ENCODE measurements around the gene TRAF2.
A peak's percentile ranks its signal among the peaks of the same experiment; 100 is the strongest.

The TRAF2 gene

GRCh38 chr9:136944212-136944518, 57.8 kb downstream of the TRAF2 start:
- no peak for TF ChIP-seq MYC (IDR thresholded peaks at IDR 0.05; ENCODE audit: low read depth, low read length)
- no peak for DNase-seq (ENCODE audit: low read depth)
- H3K4me3 ChIP-seq (ENCODE audit: low read depth, low read length), result peak overlapping the region; percentile 69

DNA sequence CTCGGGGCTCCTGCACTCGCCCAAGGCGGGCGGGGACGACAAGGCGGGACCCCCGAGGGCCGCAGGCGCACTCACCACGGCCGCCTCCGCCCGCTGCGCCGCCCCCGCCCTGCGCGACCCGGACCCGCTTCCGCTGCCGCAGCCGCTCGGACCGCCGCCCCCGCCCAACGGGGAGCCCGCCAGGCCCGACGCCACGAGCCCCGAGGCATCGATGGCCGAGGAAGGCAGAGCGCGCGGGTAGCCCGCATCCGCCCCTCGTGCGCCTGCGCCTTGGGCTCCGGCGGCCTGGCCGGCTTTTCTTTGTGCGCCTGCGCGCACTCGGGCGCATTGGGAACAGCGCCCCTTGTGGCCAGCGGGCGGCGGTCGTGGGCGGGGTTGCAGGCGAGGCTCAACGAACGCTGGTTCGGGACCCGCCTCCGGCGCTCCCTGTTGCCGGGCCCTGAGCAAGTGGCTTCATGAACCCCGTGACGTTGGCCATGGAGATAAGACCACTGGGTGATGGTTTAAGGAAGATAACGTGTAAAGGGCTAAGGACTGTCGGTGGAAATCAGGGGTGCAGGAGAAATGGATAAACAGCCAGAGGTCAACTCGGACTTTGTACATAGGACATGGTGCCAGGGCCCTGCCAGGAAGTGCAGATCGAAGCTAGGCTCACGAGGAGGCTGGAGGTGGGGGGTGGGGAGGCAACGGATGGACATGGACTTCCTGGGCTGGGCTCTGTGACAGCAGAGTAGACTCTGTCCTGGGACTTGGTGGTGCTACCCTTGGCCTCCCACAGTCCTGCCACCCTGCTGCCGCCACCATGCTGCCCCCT, 58.4 kb downstream of the TRAF2 start, which contains the start of the genes C8G and FBXW5:
C8G (plus strand) TSS at position 725 of the 814 bp plus-strand sequence; CDS start at position 803, 78 bp downstream.
FBXW5 (minus strand) TSS at position 220 of the 814 bp plus-strand sequence. CDS start 655 bp downstream, outside the sequence.
- H3K4me3 ChIP-seq (ENCODE audit: low read depth, low read length), result peak within 1 kb of the TSS; percentile 69
- TF ChIP-seq, protein P1, sequence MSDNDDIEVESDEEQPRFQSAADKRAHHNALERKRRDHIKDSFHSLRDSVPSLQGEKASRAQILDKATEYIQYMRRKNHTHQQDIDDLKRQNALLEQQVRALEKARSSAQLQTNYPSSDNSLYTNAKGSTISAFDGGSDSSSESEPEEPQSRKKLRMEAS (IDR thresholded peaks at IDR 0.05; ENCODE audit: low read depth, low read length), result peak; percentile 70
- TF ChIP-seq MYC (IDR thresholded peaks at IDR 0.05; ENCODE audit: low read depth, low read length), result peak; percentile 67
- peak; percentile 55 for TF ChIP-seq POLR2A (IDR thresholded peaks at IDR 0.05; ENCODE audit: extremely low read depth, insufficient read length)
- TF ChIP-seq, protein P2, sequence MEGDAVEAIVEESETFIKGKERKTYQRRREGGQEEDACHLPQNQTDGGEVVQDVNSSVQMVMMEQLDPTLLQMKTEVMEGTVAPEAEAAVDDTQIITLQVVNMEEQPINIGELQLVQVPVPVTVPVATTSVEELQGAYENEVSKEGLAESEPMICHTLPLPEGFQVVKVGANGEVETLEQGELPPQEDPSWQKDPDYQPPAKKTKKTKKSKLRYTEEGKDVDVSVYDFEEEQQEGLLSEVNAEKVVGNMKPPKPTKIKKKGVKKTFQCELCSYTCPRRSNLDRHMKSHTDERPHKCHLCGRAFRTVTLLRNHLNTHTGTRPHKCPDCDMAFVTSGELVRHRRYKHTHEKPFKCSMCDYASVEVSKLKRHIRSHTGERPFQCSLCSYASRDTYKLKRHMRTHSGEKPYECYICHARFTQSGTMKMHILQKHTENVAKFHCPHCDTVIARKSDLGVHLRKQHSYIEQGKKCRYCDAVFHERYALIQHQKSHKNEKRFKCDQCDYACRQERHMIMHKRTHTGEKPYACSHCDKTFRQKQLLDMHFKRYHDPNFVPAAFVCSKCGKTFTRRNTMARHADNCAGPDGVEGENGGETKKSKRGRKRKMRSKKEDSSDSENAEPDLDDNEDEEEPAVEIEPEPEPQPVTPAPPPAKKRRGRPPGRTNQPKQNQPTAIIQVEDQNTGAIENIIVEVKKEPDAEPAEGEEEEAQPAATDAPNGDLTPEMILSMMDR (IDR thresholded peaks at IDR 0.05; ENCODE audit: low read depth, low read length), result peak; percentile 69
- DNase-seq (ENCODE audit: low read depth), result peak; percentile 94

DNA sequence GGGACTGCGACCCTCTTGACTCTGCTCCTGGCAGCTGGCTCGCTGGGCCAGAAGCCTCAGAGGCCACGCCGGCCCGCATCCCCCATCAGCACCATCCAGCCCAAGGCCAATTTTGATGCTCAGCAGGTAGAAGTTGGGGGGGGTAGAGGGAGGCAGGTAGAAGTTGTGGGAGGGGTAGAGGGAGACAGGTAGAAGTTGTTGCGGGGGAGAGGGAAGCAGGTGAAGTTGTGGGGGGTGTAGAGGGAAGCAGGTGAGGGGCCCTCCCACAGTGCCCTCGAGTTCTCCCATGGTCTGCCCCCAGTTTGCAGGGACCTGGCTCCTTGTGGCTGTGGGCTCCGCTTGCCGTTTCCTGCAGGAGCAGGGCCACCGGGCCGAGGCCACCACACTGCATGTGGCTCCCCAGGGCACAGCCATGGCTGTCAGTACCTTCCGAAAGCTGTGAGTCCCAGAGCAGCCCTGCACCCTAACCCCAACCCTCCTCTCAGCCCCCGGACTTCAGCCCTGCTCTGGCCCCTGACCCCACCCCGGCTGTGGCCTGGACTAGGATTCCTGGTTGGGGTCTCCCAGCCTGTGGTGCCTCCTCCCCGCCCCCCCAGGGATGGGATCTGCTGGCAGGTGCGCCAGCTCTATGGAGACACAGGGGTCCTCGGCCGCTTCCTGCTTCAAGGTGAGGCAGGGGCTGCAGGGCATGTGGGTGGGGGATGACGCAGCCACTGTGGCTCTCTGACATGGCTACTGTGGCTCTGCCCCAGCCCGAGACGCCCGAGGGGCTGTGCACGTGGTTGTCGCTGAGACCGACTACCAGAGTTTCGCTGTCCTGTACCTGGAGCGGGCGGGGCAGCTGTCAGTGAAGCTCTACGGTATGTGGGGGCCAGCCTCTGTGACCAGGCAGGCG, 59.3 kb downstream of the TRAF2 start:
- no peak for DNase-seq (ENCODE audit: low read depth)
- TF ChIP-seq, protein P1 (IDR thresholded peaks at IDR 0.05; ENCODE audit: low read depth, low read length), result no peak
- TF ChIP-seq, protein P2 (IDR thresholded peaks at IDR 0.05; ENCODE audit: low read depth, low read length), result no peak
- TF ChIP-seq POLR2A (IDR thresholded peaks at IDR 0.05; ENCODE audit: extremely low read depth, insufficient read length) (no peak), MYC (IDR thresholded peaks at IDR 0.05; ENCODE audit: low read depth, low read length) (no peak)
- no peak overlapping the region for H3K4me3 ChIP-seq (ENCODE audit: low read depth, low read length)

GRCh38 chr9:136946228-136947027, 60.1 kb downstream of the TRAF2 start:
- DNase-seq (ENCODE audit: low read depth), result no peak
- no peak overlapping the region for H3K4me3 ChIP-seq (ENCODE audit: low read depth, low read length)
- TF ChIP-seq, protein P2 (IDR thresholded peaks at IDR 0.05; ENCODE audit: low read depth, low read length), result no peak
- no peak for TF ChIP-seq MYC (IDR thresholded peaks at IDR 0.05; ENCODE audit: low read depth, low read length)

- TF ChIP-seq, protein P1 (IDR thresholded peaks at IDR 0.05; ENCODE audit: low read depth, low read length), result no peak
- TF ChIP-seq POLR2A (IDR thresholded peaks at IDR 0.05; ENCODE audit: extremely low read depth, insufficient read length), result no peak
- TF ChIP-seq, protein P2 (IDR thresholded peaks at IDR 0.05; ENCODE audit: low read depth, low read length), result no peak
- H3K4me3 ChIP-seq (ENCODE audit: low read depth, low read length), result no peak overlapping the region
- no peak for DNase-seq (ENCODE audit: low read depth)
Observed at GRCh38 chr9:136947028-136947891, 60.9 kb downstream of the TRAF2 start.
